Activated CD4-positive, alpha-beta T cell treated with anti-CD3 and anti-CD28 coated beads for 48 hours (primary cell): ENCODE data around the gene RPS24.

Experiments used
- DNase-seq: peaks from one replicate; pipeline ENCODE4 v3.0.0-alpha.2; 2020

RPS24 gene

GRCh38 chr10:78028438-78029268 lies 5.0 kb upstream of the RPS24 start:
- peak; percentile 33 for DNase-seq

DNA sequence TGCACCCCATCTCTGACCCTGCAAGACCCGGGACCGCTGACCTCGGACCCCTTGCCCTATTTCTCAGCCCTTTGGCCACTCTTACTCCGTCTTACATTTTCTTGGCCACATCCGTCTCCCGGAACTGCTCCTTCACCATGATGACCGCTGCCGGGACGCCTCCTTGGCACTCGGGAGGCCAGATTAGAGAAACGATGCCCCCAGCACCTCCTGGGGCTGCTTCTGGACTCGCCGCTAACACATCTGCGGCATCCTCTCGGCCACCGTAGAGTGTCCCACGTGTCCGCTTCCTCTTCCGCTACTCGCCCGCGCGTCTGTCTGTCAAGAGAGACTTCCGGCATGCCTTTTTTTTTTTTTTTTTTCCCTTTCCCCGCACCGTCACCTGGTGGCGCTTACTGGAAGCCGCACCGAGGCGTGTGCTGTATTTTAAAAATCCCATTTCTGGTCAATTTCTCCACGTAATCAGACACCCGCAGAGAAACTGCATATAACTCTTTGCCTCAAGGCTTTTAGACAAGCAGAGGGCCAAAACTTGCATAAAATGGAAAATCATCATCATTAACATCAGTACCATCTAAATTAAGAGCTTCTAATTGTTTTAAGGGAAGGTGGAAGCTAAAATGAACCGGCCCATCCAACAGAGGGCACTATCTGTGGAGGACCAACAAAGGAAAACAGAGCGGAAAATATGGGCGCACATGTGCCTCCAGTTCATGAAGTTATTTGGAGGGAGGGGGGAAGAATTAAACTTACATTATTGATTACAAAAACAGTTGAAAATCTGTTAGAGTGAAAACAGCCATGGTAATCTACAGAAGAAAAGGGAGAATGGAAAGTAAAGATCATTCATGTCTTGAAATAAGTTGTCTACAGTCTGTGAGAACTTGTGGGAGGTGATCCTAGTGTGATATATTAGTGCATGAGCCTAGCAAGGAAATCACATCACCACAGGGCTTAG lies 4.1 kb upstream of the RPS24 start, which contains the start of gene POLR3A:
TSS of gene POLR3A (minus strand) at position 247 of the 958 bp plus-strand sequence. CDS start at position 139, 108 bp downstream.
- DNase-seq = peak; percentile 94

GRCh38 chr10:78033387-78033636 lies 351 bp upstream of the RPS24 start:
- DNase-seq = no peak

DNA sequence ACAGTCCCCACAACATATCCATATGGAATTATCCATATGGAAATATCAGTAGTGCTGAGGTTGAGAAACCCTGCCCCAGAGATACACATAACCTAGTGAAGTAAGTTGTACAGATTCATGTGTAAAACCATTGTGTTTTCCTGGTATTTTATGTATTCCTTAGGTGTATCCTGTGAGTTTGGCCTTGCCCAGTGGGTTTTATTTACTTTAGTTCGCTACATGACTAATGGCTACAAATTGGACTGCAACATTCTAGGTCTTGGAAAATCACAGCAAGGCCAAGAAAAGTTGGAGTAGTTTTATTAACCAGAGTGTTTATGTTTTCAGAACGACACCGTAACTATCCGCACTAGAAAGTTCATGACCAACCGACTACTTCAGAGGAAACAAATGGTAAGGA lies 1.4 kb downstream of the RPS24 start:
- DNase-seq = no peak

GRCh38 chr10:78035437-78035836 lies 1.8 kb downstream of the RPS24 start:
- DNase-seq = no peak

DNA sequence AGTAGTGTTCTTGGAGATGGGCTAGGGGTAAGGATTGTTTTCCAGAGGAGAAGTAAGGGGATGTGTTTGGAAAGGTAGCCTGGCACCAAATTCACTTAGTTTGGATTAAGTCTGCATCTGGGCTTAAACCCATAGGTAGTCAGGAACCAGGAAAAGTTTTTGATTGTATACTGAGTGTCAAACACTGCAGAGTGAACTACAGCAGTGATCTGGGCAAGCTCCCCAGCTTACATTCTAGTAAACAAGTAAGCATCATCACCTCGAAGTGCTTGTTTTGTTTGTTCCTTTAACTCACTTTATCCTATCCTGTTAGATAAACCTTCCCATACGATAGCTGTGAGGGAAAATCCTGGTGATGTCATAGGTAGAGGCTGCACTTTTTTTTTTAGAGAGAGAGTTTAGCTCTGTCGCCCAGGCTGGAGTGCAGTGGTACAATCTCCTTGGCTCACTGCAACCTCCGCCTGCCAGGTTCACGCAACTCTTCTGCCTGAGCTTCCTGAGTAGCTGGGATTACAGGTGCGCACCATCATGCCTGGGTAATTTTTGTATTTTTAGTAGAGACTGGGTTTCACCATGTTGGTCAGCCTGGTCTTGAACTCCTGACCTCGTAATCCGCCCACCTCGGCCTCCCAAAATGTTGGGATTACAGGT lies 2.4 kb downstream of the RPS24 start:
- DNase-seq = no peak

DNA sequence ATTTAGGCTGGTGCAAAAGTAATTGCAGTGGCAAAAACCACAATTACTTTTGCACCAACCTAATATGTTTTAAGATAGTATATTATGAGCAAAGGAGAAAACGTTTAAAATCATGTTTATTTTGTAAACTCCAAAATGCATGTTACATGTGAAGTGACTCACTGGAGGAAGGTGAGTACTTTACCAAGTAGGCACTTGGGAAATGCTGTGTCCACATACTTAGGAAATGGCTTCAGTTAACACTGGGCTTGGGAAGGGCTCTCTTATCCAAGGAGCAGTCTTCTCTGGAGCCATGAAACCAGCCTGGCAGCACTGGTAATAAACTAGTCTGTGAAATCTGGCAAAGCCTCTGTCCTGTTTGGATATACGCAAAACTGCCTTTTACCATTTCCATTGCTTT lies 4.4 kb downstream of the RPS24 start:
- no peak for DNase-seq

GRCh38 chr10:78038791-78039547 lies 5.3 kb downstream of the RPS24 start:
- no peak for DNase-seq

- DNase-seq = no peak
Measured at GRCh38 chr10:78039743-78040142, 6.1 kb downstream of the RPS24 start.

DNA sequence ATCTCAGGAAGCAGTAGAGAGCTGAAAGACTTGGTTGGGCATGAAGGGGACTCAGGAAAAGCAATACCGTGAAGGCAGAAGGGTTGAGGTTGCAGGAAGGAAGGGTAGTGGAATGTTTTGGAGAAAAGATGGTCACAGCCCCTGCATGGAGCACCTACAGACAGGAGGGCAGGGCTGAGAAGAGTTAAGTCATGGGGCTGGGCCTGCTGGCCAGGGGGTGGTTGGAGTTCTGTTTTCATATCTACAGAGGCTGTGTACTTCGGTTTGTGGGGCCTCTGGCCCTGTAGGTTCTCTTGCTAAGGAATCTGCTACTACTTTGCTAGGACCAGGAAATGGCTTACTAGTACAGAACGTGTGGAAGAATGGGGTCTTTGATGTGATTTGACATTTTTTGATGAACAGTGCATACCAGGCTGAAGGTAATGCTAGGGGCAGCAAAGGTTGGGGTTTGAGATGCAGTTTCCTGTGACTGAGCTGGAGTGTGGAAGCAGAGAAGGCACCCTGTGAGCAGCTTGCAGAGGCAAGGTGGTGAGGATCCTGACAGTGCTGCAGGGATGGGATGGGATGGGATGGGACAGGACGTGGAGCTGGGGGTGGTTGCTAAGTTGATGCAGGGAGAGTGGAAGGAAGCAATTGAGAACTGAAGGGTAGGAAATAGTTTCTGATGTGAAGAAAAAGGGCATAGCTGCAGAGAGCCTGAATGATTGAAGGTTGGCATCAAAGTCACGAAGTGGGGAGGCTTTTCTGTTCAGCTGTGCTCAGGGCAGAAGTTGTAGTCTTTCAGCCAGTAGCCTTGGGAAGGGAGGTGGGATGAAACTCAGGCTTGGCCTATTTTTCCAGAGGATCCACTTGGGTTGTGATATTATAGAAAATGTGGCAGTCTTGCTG lies 7.8 kb downstream of the RPS24 start:
- DNase-seq = no peak

- DNase-seq = no peak
Measured at GRCh38 chr10:78042058-78042751, 8.5 kb downstream of the RPS24 start.

DNA sequence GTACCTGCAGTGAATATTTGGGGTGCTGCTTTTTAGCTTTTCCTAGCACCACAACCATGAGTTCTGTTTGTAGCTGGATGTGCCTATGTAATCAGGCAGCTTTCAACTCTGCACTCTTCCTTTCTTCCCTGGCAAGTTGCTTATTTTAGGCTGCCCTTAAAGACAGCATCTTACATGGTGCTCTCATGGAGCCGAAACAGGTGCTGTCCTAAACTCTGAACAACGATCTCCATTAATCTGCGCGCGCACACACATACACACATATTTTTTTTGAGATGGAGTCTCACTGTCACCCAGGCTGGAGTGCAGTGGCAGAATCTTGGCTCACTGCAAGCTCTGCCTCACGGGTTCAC lies 9.1 kb downstream of the RPS24 start:
- no peak for DNase-seq

GRCh38 chr10:78044179-78044578 lies 10.5 kb downstream of the RPS24 start:
- no peak for DNase-seq

- no peak for DNase-seq
Measured at GRCh38 chr10:78044699-78045098, 11.0 kb downstream of the RPS24 start.

GRCh38 chr10:78045237-78045636 lies 11.6 kb downstream of the RPS24 start:
- DNase-seq = peak; percentile 44

- DNase-seq = no peak
Measured at GRCh38 chr10:78045856-78046255, 12.2 kb downstream of the RPS24 start.

GRCh38 chr10:78046711-78047269 lies 13.1 kb downstream of the RPS24 start:
- no peak for DNase-seq

GRCh38 chr10:78047314-78047891 lies 13.7 kb downstream of the RPS24 start:
- DNase-seq = peak; percentile 91

- DNase-seq = no peak
Measured at GRCh38 chr10:78049851-78050250, 16.2 kb downstream of the RPS24 start.

DNA sequence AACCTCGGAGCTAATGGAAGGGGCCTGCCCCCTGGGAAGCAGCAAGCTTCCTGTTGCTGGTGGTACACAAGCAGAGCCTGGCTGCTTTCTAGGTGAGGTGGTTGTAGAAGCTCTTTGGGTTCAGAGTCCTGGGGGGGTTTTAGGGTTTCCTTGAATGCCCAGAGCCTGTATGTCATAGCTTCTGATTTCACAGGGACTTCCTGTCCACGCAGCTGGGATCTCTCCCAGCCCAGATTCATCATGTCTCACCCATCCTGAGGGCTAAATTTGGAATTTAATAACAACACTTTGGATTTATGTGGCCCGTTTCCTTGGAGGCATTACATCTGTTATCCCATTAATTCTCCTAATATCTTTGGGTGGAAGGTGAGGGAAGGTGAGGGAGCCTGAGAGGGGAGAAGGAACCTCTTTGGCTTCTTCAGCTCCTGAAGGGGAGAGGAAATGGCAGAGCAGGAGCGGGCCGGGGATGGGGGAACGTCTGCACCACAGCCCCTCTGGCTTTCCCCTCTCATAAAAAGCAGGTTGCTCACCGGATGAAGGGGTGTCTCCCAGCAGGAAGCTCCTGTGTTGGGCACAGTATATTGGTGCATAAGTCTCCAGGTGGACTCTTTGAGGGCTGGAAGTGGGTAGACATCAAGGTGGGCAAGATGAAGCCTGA lies 19.7 kb downstream of the RPS24 start:
- DNase-seq = no peak
